Measurements from ENCODE around the gene RDX.

GRCh38 chr11:110298301-110298765 lies 1.9 kb upstream of the RDX start:
- TF ChIP-seq CTCF (IDR thresholded peaks at IDR 0.05 in 2 of 3, conservative IDR thresholded peaks at IDR 0.05 in 1 of 3; ENCODE audit: borderline replicate concordance in 1 of 3, insufficient read depth in 1 of 3, low read depth in 2 of 3, low read length in 2 of 3), result no peak
- TF ChIP-seq EZH2 (IDR thresholded peaks at IDR 0.05), result no peak
- TF ChIP-seq EZH2phosphoT487 (IDR thresholded peaks at IDR 0.05; ENCODE audit: borderline replicate concordance), result no peak
- TF ChIP-seq SP1 (IDR thresholded peaks at IDR 0.05; ENCODE audit: low read depth), result no peak
- no peak for TF ChIP-seq POLR2AphosphoS5 (IDR thresholded peaks at IDR 0.05; ENCODE audit: low read depth, low read length)
- TF ChIP-seq, protein P1, sequence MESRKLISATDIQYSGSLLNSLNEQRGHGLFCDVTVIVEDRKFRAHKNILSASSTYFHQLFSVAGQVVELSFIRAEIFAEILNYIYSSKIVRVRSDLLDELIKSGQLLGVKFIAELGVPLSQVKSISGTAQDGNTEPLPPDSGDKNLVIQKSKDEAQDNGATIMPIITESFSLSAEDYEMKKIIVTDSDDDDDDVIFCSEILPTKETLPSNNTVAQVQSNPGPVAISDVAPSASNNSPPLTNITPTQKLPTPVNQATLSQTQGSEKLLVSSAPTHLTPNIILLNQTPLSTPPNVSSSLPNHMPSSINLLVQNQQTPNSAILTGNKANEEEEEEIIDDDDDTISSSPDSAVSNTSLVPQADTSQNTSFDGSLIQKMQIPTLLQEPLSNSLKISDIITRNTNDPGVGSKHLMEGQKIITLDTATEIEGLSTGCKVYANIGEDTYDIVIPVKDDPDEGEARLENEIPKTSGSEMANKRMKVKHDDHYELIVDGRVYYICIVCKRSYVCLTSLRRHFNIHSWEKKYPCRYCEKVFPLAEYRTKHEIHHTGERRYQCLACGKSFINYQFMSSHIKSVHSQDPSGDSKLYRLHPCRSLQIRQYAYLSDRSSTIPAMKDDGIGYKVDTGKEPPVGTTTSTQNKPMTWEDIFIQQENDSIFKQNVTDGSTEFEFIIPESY (IDR thresholded peaks at IDR 0.05; ENCODE audit: extremely low read depth, insufficient replicate concordance, low read length), result no peak
- TF ChIP-seq REST (IDR thresholded peaks at IDR 0.05; ENCODE audit: low read depth), result no peak
- TF ChIP-seq POLR2A (IDR thresholded peaks at IDR 0.05; ENCODE audit: borderline replicate concordance, extremely low read depth, insufficient read depth, insufficient read length), result no peak
- TF ChIP-seq, protein P2, sequence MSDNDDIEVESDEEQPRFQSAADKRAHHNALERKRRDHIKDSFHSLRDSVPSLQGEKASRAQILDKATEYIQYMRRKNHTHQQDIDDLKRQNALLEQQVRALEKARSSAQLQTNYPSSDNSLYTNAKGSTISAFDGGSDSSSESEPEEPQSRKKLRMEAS (IDR thresholded peaks at IDR 0.05), result no peak
- TF ChIP-seq ZFX (IDR thresholded peaks at IDR 0.05), result no peak
- TF ChIP-seq CEBPB (IDR thresholded peaks at IDR 0.05; ENCODE audit: low read depth), result no peak
